A549 (cell line): ENCODE measurements around the gene ITGAX. TPM values are rescaled to one million over a fixed set of nuclear protein-coding genes. Genes with fewer than 3 reads are reported as not detected.

Source experiments
- ATAC-seq, 2 experiments: fragments of 200-7000 bp in 1 of 2; fragments of >200 bp in 1 of 2; cut with Nextera tagmentation in 1 of 2; cut with Tn5 transposase in 1 of 2; 3 replicates each; pipeline versions ENCODE4 v1.8.0 to v1.9.1; 2018 to 2020; ENCODE audit warnings: mild to moderate bottlenecking in 1 of 2, moderate library complexity in 1 of 2
- CTCF ChIA-PET: fragments of 300-600 bp; sonication (Branson Sonifier 250); formaldehyde crosslinking; extraction: SDS; loops from one replicate; lab custom pipeline; 2021; ENCODE audit warnings: antibody characterized with exemption, inconsistent platforms; lab: Yijun Ruan, JAX
- POLR2A ChIA-PET: fragments of 350-600 bp; formaldehyde crosslinking; extraction: SDS; loops from one replicate; lab custom pipeline; 2021; ENCODE audit warnings: antibody characterized with exemption, inconsistent platforms; lab: Yijun Ruan, JAX
- DNase-seq, 2 experiments: peaks; one replicate each; pipeline versions ENCODE4 v3.0.0 to v3.0.0-alpha.2; 2011 to 2016; ENCODE audit warnings: low read depth in 1 of 2, low spot score in 1 of 2
- FAIRE-seq: peaks from 2 replicates; lab custom pipeline; 2011; peaks lifted over from hg19 to GRCh38; lab: Jason Lieb, UNC
- H3K27ac ChIP-seq, 2 experiments: fragments of >200 bp; sonication (Bioruptor Twin); formaldehyde crosslinking; 3 replicates each; pipeline ENCODE4 v1.5.1; 2016 to 2017
- H3K4me1 ChIP-seq: fragments of >200 bp; sonication (Bioruptor Twin); formaldehyde crosslinking; 3 replicates; pipeline ENCODE4 v1.6.1; 2016
- H3K4me2 ChIP-seq: fragments of >200 bp; sonication (Bioruptor Twin); formaldehyde crosslinking; 3 replicates; pipeline ENCODE4 v1.6.1; 2016
- H3K4me3 ChIP-seq: fragments of >200 bp; sonication (Bioruptor Twin); formaldehyde crosslinking; 3 replicates; pipeline ENCODE4 v1.5.1; 2016
- H3K9me3 ChIP-seq: fragments of >200 bp; sonication (Bioruptor Twin); formaldehyde crosslinking; 3 replicates; pipeline ENCODE4 v1.6.1; 2016
- CBX2 ChIP-seq: fragments of 200-600 bp; sonication (generic); IDR thresholded peaks from 2 replicates; pipeline ENCODE4 v1.6.1; 2016; ENCODE audit warnings: low read depth, mild to moderate bottlenecking, borderline replicate concordance
- CHD4 ChIP-seq: fragments of 200-600 bp; sonication (generic); IDR thresholded peaks from 2 replicates; pipeline ENCODE4 v1.6.1; 2016; ENCODE audit warnings: antibody characterized with exemption, mild to moderate bottlenecking, borderline replicate concordance
- ESRRA ChIP-seq: fragments of 150-350 bp; IDR thresholded peaks from 2 replicates; pipeline ENCODE4 v1.6.1; 2014; ENCODE audit warnings: mild to moderate bottlenecking, low read length, borderline replicate concordance
- JUN ChIP-seq, 2 experiments: fragments of >200 bp; sonication (Bioruptor Twin); formaldehyde crosslinking; IDR thresholded peaks; 2 replicates in 1 of 2; 3 replicates in 1 of 2; pipeline ENCODE4 v1.6.1; 2016 to 2017
- KDM1A ChIP-seq: fragments of 200-600 bp; sonication (generic); IDR thresholded peaks from 2 replicates; pipeline ENCODE4 v1.6.1; 2016; ENCODE audit warnings: low read depth, mild to moderate bottlenecking
- KDM5A ChIP-seq: fragments of 200-600 bp; sonication (generic); IDR thresholded peaks from 2 replicates; pipeline ENCODE4 v1.6.1; 2016; ENCODE audit warnings: antibody characterized with exemption, mild to moderate bottlenecking
- NFE2L2 ChIP-seq: fragments of 150-350 bp; conservative IDR thresholded peaks from 2 replicates; pipeline ENCODE4 v1.6.1; 2014; ENCODE audit warnings: low read length
- NPAS2 ChIP-seq: fragments of 250-450 bp; sonication (Bioruptor Pico); IDR thresholded peaks from 2 replicates; pipeline ENCODE4 v1.8.0; 2022; ENCODE audit warnings: mild to moderate bottlenecking, moderate library complexity, borderline replicate concordance
- NR3C1 ChIP-seq: fragments of >200 bp; sonication (Bioruptor Twin); formaldehyde crosslinking; IDR thresholded peaks from 3 replicates; pipeline ENCODE4 v1.6.1; 2017
- RARB ChIP-seq: fragments of 250-450 bp; sonication (Bioruptor Pico); IDR thresholded peaks from 2 replicates; pipeline ENCODE4 v1.8.0; 2021; ENCODE audit warnings: mild to moderate bottlenecking, moderate library complexity
- ZC3H11A ChIP-seq: fragments of 450-650 bp; IDR thresholded peaks from 2 replicates; pipeline ENCODE4 v1.6.1; 2014; ENCODE audit warnings: antibody characterized with exemption, mild to moderate bottlenecking
- ZFP36 ChIP-seq: fragments of 450-650 bp; IDR thresholded peaks from 2 replicates; pipeline ENCODE4 v1.6.1; 2014; ENCODE audit warnings: borderline replicate concordance; ENCODE audit not compliant: partially characterized antibody
- WGBS: methylation state at CpG from one replicate; pipeline ENCODE4 v1.1.6; 2017; ENCODE audit errors: missing lambda C conversion rate; 5-methylcytosine and 5-hydroxymethylcytosine counted together
- polyA plus RNA-seq, 4 experiments: library from polyadenylated mRNA; depleted of rRNA in 3 of 4; stranded (reverse); fragments of >200 nt; fragmentation: RNase III in 1 of 4; extraction: RNeasy Plus Mini Kit Qiagen cat#74134 plus additional on column Dnase treatment in 1 of 4; gene quantifications; 2 replicates in 3 of 4; 3 replicates in 1 of 4; pipeline ENCODE4 v1.2.3, GENCODE V29; 2011 to 2017
- TF ChIP-seq, protein P1 (sequence below): fragments of 200-600 bp; sonication (generic); IDR thresholded peaks from 2 replicates; pipeline ENCODE4 v1.6.1; 2016; ENCODE audit warnings: antibody characterized with exemption, mild to moderate bottlenecking, moderate library complexity
- TF ChIP-seq, protein P2 (sequence below): fragments of 250-450 bp; sonication (Bioruptor Pico); IDR thresholded peaks from 2 replicates; pipeline ENCODE4 v1.5.0; 2021; ENCODE audit warnings: mild to moderate bottlenecking, moderate library complexity, borderline replicate concordance
- TF ChIP-seq, protein P3 (sequence below): IDR thresholded peaks from 2 replicates; pipeline ENCODE4 v1.6.1; 2012; ENCODE audit warnings: low read depth, borderline replicate concordance

The ITGAX gene
- polyA plus RNA-seq, 2 of the 4 experiments (the other 2 are of a cell fraction): 0.49 to 0.87 TPM

DNA sequence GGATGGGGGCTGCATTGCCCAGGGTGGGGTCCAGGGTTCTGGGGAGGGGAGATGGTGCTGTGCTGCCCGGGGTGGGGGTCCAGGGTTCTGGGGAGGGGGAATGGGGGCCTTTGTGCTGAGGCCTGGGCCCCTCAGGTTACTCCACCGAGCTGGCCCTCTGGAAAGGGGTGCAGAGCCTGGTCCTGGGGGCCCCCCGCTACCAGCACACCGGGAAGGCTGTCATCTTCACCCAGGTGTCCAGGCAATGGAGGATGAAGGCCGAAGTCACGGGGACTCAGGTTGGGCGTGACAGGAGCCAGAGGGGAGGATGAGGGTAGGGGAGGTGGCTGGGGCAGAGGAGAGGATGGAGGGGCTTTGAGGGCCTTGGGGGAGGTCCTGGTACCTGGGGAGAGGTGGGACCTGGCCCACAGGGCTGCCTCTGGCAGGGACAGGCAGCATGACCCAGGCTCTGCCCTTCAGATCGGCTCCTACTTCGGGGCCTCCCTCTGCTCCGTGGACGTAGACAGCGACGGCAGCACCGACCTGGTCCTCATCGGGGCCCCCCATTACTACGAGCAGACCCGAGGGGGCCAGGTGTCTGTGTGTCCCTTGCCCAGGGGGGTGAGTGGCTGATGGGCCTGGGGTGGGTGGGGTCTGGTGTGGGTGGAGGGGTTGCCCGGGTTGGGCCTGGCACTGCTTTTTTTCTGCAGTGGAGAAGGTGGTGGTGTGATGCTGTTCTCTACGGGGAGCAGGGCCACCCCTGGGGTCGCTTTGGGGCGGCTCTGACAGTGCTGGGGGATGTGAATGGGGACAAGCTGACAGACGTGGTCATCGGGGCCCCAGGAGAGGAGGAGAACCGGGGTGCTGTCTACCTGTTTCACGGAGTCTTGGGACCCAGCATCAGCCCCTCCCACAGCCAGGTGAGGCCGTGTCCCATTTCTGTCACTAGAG is 7.8 kb downstream of the ITGAX start:
- no peak for ATAC-seq
- no peak for FAIRE-seq
- no peaks in the 10 kb centered on the region for H3K9me3 ChIP-seq
- 70% methylated on average over 19 of the region's 26 CpGs for WGBS
- H3K4me2 ChIP-seq: no peak overlapping the region
- CTCF ChIA-PET: interaction anchor here (0.8 kb wide), 1 partner anchor 10 kb away, joined by 3 read pairs; no protein-coding TSS in a partner anchor
- TF ChIP-seq NPAS2 (CRISPR knock-in tag) (no peak), RARB (no peak), ZC3H11A (no peak), NR3C1 (no peak), ZFP36 (no peak), NFE2L2 (no peak), CBX2 (no peak), KDM5A (no peak), CHD4 (no peak), ESRRA (no peak)
- TF ChIP-seq, protein P1, sequence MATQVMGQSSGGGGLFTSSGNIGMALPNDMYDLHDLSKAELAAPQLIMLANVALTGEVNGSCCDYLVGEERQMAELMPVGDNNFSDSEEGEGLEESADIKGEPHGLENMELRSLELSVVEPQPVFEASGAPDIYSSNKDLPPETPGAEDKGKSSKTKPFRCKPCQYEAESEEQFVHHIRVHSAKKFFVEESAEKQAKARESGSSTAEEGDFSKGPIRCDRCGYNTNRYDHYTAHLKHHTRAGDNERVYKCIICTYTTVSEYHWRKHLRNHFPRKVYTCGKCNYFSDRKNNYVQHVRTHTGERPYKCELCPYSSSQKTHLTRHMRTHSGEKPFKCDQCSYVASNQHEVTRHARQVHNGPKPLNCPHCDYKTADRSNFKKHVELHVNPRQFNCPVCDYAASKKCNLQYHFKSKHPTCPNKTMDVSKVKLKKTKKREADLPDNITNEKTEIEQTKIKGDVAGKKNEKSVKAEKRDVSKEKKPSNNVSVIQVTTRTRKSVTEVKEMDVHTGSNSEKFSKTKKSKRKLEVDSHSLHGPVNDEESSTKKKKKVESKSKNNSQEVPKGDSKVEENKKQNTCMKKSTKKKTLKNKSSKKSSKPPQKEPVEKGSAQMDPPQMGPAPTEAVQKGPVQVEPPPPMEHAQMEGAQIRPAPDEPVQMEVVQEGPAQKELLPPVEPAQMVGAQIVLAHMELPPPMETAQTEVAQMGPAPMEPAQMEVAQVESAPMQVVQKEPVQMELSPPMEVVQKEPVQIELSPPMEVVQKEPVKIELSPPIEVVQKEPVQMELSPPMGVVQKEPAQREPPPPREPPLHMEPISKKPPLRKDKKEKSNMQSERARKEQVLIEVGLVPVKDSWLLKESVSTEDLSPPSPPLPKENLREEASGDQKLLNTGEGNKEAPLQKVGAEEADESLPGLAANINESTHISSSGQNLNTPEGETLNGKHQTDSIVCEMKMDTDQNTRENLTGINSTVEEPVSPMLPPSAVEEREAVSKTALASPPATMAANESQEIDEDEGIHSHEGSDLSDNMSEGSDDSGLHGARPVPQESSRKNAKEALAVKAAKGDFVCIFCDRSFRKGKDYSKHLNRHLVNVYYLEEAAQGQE: no peak
- POLR2A ChIA-PET: no interaction called here
- no peak overlapping the region for H3K4me3 ChIP-seq
- DNase-seq: no peak
- H3K27ac ChIP-seq: no peak overlapping the region
- H3K4me1 ChIP-seq: no peaks in the 10 kb centered on the region

DNA sequence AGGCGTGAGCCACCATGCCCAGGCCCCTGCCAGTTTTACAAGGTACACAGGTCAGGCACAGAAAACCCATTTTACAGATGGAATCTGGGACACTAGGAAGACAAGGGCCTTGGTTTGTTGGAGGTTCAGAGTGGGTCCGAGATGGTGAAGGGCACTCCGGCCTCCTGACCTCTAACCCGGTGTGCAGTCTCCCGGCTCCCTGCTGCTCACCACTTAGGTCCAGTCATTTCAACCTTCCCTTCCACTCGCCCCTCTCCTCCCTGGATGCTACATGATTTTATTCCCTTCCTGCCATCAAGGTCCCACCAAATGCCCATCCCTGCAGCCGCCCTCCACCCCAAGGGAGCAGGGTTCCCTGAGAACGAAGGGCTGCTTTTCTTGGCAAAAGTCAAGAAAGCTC is 8.7 kb downstream of the ITGAX start:
- ATAC-seq (no peak), DNase-seq (no peak), FAIRE-seq (no peak)
- WGBS: 75% methylated on average over 8 of the region's 8 CpGs
- H3K4me2 ChIP-seq: no peak overlapping the region
- H3K27ac ChIP-seq: no peak overlapping the region
- H3K9me3 ChIP-seq: no peaks in the 10 kb centered on the region
- ChIA-PET CTCF (no interaction called here), POLR2A (no interaction called here)
- no peak overlapping the region for H3K4me3 ChIP-seq
- no peak for TF ChIP-seq KDM1A
- TF ChIP-seq, protein P2, sequence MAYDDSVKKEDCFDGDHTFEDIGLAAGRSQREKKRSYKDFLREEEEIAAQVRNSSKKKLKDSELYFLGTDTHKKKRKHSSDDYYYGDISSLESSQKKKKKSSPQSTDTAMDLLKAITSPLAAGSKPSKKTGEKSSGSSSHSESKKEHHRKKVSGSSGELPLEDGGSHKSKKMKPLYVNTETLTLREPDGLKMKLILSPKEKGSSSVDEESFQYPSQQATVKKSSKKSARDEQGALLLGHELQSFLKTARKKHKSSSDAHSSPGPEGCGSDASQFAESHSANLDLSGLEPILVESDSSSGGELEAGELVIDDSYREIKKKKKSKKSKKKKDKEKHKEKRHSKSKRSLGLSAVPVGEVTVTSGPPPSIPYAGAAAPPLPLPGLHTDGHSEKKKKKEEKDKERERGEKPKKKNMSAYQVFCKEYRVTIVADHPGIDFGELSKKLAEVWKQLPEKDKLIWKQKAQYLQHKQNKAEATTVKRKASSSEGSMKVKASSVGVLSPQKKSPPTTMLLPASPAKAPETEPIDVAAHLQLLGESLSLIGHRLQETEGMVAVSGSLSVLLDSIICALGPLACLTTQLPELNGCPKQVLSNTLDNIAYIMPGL: no peak
- TF ChIP-seq, all 56 proteins: peak for 0
- H3K4me1 ChIP-seq: no peaks in the 10 kb centered on the region

DNA sequence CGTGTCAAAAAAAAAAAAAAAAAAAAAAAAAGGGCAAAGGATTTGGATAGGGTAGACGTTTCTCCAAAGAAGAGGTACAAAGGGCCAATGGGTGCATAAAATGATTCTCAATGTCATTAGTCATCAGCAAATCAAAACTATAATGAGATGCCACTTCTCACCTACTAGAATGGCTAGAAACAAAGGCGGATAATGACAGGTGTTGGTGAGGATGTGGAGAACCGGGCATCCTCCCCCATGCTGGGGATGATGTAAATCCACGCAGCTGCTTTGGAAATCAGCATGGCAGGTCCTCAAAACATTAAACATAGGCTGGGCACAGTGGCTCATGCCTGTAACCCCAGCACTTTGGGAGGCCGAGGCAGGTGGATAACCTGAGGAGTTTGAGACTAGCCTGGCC is 9.4 kb downstream of the ITGAX start:
- Histone ChIP-seq H3K9me3 (no peaks in the 10 kb centered on the region), H3K4me3 (no peak overlapping the region), H3K4me1 (no peaks in the 10 kb centered on the region), H3K4me2 (no peak overlapping the region)
- POLR2A ChIA-PET: no interaction called here
- no peak for ATAC-seq
- TF ChIP-seq JUN (IDR thresholded peaks at IDR 0.05) (no peak), KDM1A (no peak)
- TF ChIP-seq, protein P3, sequence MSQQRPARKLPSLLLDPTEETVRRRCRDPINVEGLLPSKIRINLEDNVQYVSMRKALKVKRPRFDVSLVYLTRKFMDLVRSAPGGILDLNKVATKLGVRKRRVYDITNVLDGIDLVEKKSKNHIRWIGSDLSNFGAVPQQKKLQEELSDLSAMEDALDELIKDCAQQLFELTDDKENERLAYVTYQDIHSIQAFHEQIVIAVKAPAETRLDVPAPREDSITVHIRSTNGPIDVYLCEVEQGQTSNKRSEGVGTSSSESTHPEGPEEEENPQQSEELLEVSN: no peak
- TF ChIP-seq, all 56 proteins: peak for 0
- no peak overlapping the region for H3K27ac ChIP-seq
- 43% methylated on average over 6 of the region's 6 CpGs for WGBS
- no peak for DNase-seq
- FAIRE-seq: no peak
- CTCF ChIA-PET: interaction anchor here (0.6 kb wide), 1 partner anchor 24 kb away, joined by 3 read pairs; no protein-coding TSS in a partner anchor
